ENCODE measurements around the gene E2F6.

DNA sequence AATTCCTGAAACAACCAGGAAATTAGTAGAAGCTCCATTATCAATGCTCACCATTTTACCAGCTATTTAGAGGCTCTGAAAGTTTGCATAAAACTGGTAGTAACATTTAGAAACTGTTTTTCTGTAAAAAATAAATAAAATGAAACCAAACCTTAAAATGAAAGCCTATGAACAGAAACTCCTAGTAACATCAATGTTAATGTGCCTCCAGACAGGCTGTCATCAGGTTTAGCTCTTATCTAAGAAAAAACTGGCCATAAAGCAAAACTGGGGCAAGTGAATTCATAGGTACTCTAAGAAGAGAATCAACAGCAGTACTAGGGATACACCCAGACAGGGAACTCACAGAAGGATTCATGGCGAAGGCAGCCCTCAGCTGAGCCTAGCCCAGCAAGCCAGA, 8.0 kb downstream of the E2F6 start:
- TF ChIP-seq, protein P1, sequence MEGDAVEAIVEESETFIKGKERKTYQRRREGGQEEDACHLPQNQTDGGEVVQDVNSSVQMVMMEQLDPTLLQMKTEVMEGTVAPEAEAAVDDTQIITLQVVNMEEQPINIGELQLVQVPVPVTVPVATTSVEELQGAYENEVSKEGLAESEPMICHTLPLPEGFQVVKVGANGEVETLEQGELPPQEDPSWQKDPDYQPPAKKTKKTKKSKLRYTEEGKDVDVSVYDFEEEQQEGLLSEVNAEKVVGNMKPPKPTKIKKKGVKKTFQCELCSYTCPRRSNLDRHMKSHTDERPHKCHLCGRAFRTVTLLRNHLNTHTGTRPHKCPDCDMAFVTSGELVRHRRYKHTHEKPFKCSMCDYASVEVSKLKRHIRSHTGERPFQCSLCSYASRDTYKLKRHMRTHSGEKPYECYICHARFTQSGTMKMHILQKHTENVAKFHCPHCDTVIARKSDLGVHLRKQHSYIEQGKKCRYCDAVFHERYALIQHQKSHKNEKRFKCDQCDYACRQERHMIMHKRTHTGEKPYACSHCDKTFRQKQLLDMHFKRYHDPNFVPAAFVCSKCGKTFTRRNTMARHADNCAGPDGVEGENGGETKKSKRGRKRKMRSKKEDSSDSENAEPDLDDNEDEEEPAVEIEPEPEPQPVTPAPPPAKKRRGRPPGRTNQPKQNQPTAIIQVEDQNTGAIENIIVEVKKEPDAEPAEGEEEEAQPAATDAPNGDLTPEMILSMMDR (IDR thresholded peaks at IDR 0.05; ENCODE audit: insufficient read depth, low read depth, low read length), result no peak
- TF ChIP-seq EZH2 (IDR thresholded peaks at IDR 0.05; ENCODE audit: insufficient read depth, low read length), result no peak

Data from astrocyte (in vitro differentiated cells and primary cell).